ENCODE results near the gene TMEM134.
"Not testable (repeated sequence)": the region's sequence is repeated elsewhere in the genome, so short reads cannot be mapped to it uniquely, and the experiment has no call there.

The TMEM134 gene

DNA sequence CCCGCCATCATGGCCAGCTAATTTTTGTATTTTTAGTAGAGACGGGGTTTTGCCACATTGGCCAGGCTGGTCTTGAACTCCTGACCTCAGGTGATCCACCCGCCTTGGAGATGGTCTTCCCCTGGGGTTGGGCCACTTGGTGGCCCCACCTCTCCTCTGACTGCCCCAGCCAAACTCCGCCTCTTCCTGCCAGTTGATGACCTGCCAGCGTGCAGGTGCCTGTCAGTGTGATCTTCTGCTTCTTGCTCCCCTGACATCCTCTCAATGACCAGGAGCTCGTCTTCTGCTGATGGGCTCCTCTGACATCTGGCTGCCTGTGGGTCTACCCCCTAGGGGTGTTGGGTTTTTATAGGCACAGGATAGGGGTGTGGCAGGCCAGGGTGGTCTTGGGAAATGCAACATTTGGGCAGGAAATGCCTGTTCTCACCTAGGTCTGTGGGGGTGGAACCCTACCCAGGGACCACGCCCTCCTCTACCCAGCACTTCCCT, 16.9 kb upstream of the TMEM134 start:
- DNase-seq (ENCODE audit: low spot score): not testable (repeated sequence)

DNA sequence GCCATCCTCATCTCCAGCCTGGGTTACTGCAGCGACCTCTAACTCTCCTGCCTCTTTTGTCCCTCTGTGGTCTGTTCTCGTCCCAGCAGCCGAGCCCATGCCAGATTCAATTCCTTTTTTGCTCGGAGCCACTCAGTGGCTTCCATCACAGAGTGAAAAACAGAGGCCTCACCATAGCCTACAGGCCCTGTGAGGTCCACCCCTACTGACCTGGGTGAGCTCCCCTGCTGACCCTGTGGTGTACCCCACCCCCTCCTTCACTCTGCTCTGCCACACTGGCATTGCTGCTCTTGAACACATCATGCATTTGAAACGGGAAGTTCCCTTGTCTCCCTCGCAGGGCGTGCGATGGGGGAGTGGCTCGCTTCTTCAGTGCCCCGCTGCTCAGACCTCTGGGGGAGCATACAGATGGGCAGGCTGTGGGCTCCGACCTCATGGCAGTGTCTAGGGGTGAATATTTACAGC, 15.8 kb upstream of the TMEM134 start:
- DNase-seq (ENCODE audit: low spot score): no peak

- DNase-seq (ENCODE audit: low spot score): no peak
Observed at GRCh38 chr11:67483831-67484665, 15.0 kb upstream of the TMEM134 start.

DNA sequence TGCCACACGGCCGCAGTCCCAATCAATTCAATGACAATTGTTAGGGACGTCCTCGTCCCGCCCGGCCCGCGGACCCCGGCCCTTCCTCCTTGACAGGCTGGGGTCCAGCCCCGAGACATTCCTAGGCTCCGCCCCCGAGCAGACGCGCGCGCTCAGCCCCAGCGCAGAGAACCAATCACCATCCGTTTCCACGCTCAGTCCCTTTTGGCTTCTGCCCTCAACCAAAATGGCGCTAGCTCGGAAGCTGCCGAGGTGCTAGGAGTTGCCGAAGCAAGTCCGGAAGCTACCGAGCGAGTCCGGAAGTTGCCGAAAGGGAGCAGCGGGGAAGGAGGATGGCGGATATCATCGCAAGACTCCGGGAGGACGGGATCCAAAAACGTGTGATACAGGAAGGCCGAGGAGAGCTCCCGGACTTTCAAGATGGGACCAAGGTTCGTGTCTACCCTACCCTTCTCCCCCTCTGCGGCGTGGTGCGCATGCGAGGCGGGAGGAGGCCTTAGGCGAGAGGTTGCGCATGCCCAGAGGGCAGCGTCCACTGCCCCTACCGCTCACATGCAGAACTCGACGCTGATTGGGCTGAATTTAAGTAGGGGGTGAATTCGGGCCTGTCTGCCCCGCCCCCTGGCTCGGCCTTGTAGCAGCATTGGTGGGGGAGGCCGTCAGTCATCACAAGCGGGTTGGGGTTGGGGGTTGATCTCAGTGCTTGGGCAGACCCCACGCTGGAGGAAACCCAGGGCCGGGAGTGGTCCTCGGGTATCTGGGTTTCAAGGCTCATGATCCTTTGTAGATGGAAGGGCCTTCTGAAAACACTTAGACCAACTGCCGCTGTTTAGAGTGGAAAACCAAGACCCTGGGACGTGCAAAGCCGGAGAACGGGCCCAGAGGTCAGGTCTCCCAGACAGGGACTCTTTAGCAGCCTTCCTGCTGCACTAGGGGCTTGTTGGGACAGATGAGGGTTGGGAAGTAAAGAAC, 14.1 kb upstream of the TMEM134 start, which contains the start of gene AIP:
TSS of gene AIP (plus strand) at position 200 of the 972 bp plus-strand sequence. CDS start at position 333, 133 bp downstream.
- peak; percentile 98 for DNase-seq (ENCODE audit: low spot score)

- DNase-seq (ENCODE audit: low spot score): no peak
Observed at GRCh38 chr11:67482275-67482826, 13.3 kb upstream of the TMEM134 start.

DNA sequence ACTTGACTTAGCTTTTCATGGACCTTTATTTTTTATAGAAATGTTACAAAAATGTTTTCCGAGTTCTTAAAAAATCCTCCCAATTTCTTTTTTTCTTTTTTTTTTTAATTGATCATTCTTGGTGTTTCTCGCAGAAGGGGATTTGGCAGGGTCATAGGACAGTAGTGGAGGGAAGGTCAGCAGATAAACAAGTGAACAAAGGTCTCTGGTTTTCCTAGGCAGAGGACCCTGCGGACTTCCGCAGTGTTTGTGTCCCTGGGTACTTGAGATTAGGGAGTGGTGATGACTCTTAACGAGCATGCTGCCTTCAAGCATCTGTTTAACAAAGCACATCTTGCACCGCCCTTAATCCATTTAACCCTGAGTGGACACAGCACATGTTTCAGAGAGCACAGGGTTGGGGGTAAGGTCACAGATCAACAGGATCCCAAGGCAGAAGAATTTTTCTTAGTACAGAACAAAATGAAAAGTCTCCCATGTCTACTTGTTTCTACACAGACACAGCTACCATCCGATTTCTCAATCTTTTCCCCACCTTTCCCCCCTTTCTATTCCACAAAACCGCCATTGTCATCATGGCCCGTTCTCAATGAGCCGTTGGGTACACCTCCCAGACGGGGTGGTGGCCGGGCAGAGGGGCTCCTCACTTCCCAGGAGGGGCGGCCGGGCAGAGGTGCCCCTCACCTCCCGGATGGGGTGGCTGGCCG, 8.4 kb upstream of the TMEM134 start:
- DNase-seq (ENCODE audit: low spot score): not testable (repeated sequence)

DNA sequence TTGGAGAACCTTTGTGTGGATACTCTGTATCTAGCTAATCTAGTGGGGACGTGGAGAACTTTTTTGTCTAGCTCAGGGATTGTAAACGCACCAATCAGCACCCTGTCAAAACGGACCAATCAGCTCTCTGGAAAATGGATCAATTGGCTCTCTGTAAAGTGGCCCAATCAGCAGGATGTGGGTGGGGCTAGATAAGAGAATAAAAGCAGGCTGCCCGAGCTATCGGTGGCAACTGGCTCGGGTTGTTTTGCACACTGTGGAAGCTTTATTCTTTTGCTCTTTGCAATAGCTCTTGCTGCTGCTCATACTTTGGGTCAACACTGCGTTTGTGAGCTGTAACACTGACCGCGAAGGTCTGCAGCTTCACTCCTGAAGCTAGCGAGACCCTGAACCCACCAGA, 7.6 kb upstream of the TMEM134 start:
- DNase-seq (ENCODE audit: low spot score): not testable (repeated sequence)

DNA sequence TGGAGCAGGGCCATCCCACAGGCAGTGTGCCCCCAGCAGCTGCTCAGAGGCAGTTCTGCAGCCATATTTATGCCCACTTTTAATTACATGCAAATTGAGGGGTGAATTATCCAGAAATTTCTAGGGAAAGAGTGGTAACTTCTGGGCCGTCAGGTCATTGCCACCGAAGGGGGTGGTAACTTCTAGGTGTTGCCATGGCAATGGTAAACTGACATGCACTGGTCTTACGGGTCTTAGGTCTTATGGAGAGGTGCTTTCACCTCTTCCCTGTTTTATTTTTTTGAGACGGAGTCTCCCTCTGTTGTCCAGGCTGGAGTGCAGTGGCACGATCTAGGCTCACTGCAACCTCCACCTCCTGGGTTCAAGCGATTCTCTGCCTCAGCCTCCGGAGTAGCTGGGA, 3.8 kb upstream of the TMEM134 start:
- no peak for DNase-seq (ENCODE audit: low spot score)

DNA sequence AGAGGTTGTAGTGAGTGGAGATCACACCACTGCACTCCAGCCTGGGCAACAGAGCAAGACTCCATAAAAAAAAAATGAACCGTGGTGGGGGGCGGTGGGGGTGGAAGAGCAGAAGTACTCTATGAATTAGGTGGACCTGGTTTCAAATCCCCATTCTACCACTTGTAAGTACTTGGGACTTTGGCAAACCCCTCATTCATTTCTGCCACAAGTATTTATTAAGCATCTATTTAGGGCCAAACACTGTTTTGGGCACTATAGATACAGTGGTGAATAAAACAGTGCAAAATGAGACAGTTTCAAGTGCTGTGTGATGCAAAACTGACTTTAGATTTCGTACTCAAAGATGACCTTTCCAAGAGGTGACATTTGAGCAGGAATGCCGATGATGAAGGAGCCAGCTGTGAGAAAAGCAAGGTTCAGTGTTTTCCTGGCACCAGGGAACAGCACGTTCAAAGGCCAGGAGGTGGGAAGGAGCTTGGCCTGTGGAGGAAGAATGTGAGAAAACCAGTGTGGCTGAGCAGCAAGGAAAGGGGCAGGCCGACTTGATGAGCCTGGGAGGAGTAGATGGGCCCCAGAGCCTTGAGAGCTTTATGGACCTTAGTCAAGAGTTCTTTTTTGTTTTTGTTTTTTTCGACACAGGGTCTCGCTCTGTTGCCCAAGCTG, 1.4 kb upstream of the TMEM134 start:
- DNase-seq (ENCODE audit: low spot score): no peak

GRCh38 chr11:67469508-67469811, 409 bp upstream of the TMEM134 start:
- DNase-seq (ENCODE audit: low spot score): no peak

- DNase-seq (ENCODE audit: low spot score): no peak
Observed at GRCh38 chr11:67468456-67468758, 644 bp downstream of the TMEM134 start.

GRCh38 chr11:67468056-67468455, 995 bp downstream of the TMEM134 start:
- DNase-seq (ENCODE audit: low spot score): no peak

- DNase-seq (ENCODE audit: low spot score): no peak
Observed at GRCh38 chr11:67466962-67467771, 1.9 kb downstream of the TMEM134 start.

- no peak for DNase-seq (ENCODE audit: low spot score)
Observed at GRCh38 chr11:67466367-67466766, 2.7 kb downstream of the TMEM134 start.

GRCh38 chr11:67465530-67465929, 3.5 kb downstream of the TMEM134 start:
- not testable (repeated sequence) for DNase-seq (ENCODE audit: low spot score)

GRCh38 chr11:67465189-67465510, 3.9 kb downstream of the TMEM134 start:
- DNase-seq (ENCODE audit: low spot score): no peak

- DNase-seq (ENCODE audit: low spot score): peak; percentile 74
Observed at GRCh38 chr11:67464411-67465188, 4.5 kb downstream of the TMEM134 start.

- no peak for DNase-seq (ENCODE audit: low spot score)
Observed at GRCh38 chr11:67463680-67464410, 5.2 kb downstream of the TMEM134 start.

- DNase-seq (ENCODE audit: low spot score): no peak
Observed at GRCh38 chr11:67463186-67463585, 5.9 kb downstream of the TMEM134 start.

Measured in putamen (tissue), 1 donor.